Liver (tissue), 1 donor: ENCODE measurements around the gene RAB9B.

Experiments
- MAX ChIP-seq: IDR thresholded peaks from 2 replicates; pipeline ENCODE4 v1.6.1; 2016; ENCODE audit warnings: antibody characterized with exemption
- ZBTB33 ChIP-seq: IDR thresholded peaks from 2 replicates; pipeline ENCODE4 v1.6.1; 2016; ENCODE audit warnings: antibody characterized with exemption

GRCh38 chrX:103825881-103826280, 6.2 kb downstream of the RAB9B start:
- no peak for TF ChIP-seq ZBTB33
- TF ChIP-seq MAX = no peak
